Activated naive CD8-positive, alpha-beta T cell treated with anti-CD3 and anti-CD28 coated beads for 36 hours (primary cell): ENCODE results near the gene VARS1. TPM values are rescaled to one million over a fixed set of nuclear protein-coding genes. Genes with fewer than 3 reads are reported as not detected.
"Not testable (repeated sequence)": the region's sequence is repeated elsewhere in the genome, so short reads cannot be mapped to it uniquely, and the experiment has no call there.

Experiments used
- DNase-seq: peaks from one replicate; pipeline ENCODE4 v3.0.0; 2021
- H3K27ac Mint-ChIP-seq: one replicate; pipeline ENCODE4 v1.8.0; 2022; ENCODE audit warnings: mild to moderate bottlenecking, moderate library complexity, mixed read lengths
- H3K27me3 Mint-ChIP-seq: one replicate; pipeline ENCODE4 v1.8.0; 2022; ENCODE audit warnings: mild to moderate bottlenecking, mixed read lengths
- H3K36me3 Mint-ChIP-seq: one replicate; pipeline ENCODE4 v1.8.0; 2021; ENCODE audit warnings: mild to moderate bottlenecking, mixed read lengths
- H3K4me1 Mint-ChIP-seq: one replicate; pipeline ENCODE4 v1.8.0; 2021; ENCODE audit warnings: mixed read lengths
- H3K4me3 Mint-ChIP-seq: one replicate; pipeline ENCODE4 v1.8.0; 2022; ENCODE audit warnings: mild to moderate bottlenecking, moderate library complexity, mixed read lengths
- H3K9me3 Mint-ChIP-seq: one replicate; pipeline ENCODE4 v1.8.0; 2022; ENCODE audit warnings: mixed read lengths
- total RNA-seq, 2 experiments: library from RNA; stranded (reverse); gene quantifications; one replicate each; pipeline ENCODE4 v1.2.3, GENCODE V29; 2021

VARS1 gene
- total RNA-seq, 2 experiments from 2014 or later, result 176 to 181 TPM

GRCh38 chr6:31811645-31812044 lies 16.1 kb upstream of the VARS1 start:
- Mint-ChIP-seq H3K9me3 (no peaks in the 10 kb centered on the region), H3K4me1 (peaks cover 22% of the 10 kb centered on the region), H3K4me3 (no peak overlapping the region), H3K36me3 (no peaks in the 10 kb centered on the region), H3K27ac (no peak overlapping the region), H3K27me3 (no peaks in the 10 kb centered on the region)
- no peak for DNase-seq

- not testable (repeated sequence) for H3K4me3 Mint-ChIP-seq, H3K27ac Mint-ChIP-seq, H3K36me3 Mint-ChIP-seq, H3K9me3 Mint-ChIP-seq, H3K27me3 Mint-ChIP-seq, DNase-seq
- H3K4me1 Mint-ChIP-seq, result peaks cover 19% of the 10 kb centered on the region
Measured at GRCh38 chr6:31808599-31808998, 13.0 kb upstream of the VARS1 start.

DNA sequence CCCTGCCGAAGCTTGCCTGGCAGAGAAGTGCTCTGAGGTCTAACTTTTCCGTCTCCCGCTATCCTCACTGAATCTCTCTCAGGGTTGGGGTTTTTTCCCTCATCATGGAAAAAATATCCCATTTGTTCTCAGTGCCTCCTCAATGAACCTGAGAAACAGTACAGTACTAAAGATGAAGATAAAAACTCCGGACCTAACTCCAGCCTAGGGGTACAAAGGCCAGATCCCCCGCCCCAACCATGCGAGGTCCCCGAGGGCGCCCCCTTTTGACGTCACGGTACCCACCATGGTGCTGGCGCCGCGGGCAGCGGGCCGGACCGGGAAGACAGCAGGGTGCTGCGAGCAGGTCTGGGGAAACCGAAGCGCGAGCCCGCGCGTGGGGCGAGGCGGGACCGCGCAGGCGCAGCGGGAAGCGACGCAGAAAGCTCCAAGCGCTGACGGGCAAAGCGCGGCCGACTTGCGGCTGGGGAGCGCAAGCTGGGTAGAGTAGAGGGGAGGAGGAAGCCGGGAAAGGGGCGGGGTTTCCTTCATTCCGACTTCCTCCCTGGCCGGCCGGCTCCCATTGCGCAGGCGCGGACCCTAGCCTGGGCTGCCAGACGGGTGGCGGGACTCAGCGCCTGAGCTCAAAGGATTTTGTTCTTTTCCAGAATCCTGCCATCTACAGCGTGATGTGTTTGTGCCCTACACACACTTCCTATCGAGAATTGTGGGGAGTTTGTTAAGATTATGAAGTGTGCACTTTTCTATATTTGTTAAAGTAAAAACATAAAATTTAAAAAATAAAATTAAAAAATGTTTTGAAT lies 11.1 kb upstream of the VARS1 start, which contains the start of gene LSM2:
TSS of gene LSM2 (minus strand) at position 497 of the 803 bp plus-strand sequence. CDS start at position 288, 209 bp downstream.
- H3K27me3 Mint-ChIP-seq, result no peaks in the 10 kb centered on the region
- peak within 1 kb of the TSS; percentile 98 for H3K27ac Mint-ChIP-seq
- peaks cover 13% of the 10 kb centered on the region for H3K36me3 Mint-ChIP-seq
- H3K4me1 Mint-ChIP-seq, result peaks cover 13% of the 10 kb centered on the region
- no peaks in the 10 kb centered on the region for H3K9me3 Mint-ChIP-seq
- H3K4me3 Mint-ChIP-seq, result peak within 1 kb of the TSS; percentile 99
- DNase-seq, result peak; percentile 99

GRCh38 chr6:31805939-31806469 lies 10.5 kb upstream of the VARS1 start:
- H3K27ac Mint-ChIP-seq, result peak overlapping the region; percentile 98
- peaks cover 16% of the 10 kb centered on the region for H3K36me3 Mint-ChIP-seq
- peaks cover 15% of the 10 kb centered on the region for H3K4me1 Mint-ChIP-seq
- DNase-seq, result no peak
- H3K4me3 Mint-ChIP-seq, result peak overlapping the region; percentile 99
- H3K9me3 Mint-ChIP-seq, result no peaks in the 10 kb centered on the region
- no peaks in the 10 kb centered on the region for H3K27me3 Mint-ChIP-seq

DNA sequence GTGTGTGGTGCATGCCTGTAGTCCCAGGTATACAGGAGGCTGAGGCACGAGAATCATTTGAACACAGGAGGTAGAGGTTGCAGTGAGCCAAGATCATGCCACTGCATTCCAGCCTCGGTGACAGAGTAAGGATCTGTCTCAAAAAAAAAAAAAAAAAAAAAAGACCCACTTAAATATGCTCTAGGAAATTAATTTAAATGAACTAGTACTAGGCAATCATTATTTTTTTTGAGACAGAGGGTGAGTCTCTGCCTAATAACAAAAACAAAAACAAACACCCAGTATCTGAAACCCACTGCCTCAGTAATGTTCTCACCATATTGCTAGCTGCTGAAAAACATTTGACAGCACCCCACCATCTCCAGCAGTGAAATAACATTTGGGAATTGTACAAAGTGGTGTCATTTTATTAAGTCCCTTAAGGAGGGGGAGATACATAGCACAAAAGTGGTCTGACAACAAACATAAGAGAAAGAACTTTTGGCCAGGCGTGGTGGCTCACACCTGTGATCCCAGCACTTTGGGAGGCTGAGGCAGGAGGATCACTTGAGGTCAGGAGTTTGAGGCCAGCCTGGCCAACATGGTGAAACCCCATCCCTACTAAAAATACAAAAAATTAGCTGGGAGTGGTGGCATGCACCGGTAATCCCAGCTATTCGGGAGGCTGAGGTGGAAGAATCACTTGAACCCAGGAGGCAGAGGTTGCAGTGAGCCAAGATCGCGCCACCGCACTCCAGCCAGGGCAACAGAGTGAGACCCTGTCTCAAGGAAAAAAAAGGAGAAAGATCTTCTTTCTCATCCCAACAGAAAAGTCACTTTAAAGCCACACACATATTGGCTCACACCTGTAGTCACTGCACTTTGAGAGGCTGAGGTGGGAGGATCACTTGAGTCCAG lies 5.7 kb upstream of the VARS1 start:
- H3K27me3 Mint-ChIP-seq, H3K27ac Mint-ChIP-seq, H3K9me3 Mint-ChIP-seq, DNase-seq, H3K4me3 Mint-ChIP-seq: not testable (repeated sequence)
- Mint-ChIP-seq H3K4me1 (peaks cover 33% of the 10 kb centered on the region), H3K36me3 (peaks cover 18% of the 10 kb centered on the region)

GRCh38 chr6:31799781-31800180 lies 4.2 kb upstream of the VARS1 start:
- H3K4me1 Mint-ChIP-seq, result peaks cover 26% of the 10 kb centered on the region
- DNase-seq, result no peak
- H3K4me3 Mint-ChIP-seq, result no peak overlapping the region
- no peaks in the 10 kb centered on the region for H3K9me3 Mint-ChIP-seq
- H3K36me3 Mint-ChIP-seq, result peaks cover 14% of the 10 kb centered on the region
- H3K27me3 Mint-ChIP-seq, result no peaks in the 10 kb centered on the region
- H3K27ac Mint-ChIP-seq, result no peak overlapping the region

- Mint-ChIP-seq H3K9me3 (no peaks in the 10 kb centered on the region), H3K4me1 (peaks cover 34% of the 10 kb centered on the region)
Measured at GRCh38 chr6:31797588-31797987, 2.0 kb upstream of the VARS1 start.

GRCh38 chr6:31796993-31797385 lies 1.4 kb upstream of the VARS1 start:
- no peaks in the 10 kb centered on the region for H3K9me3 Mint-ChIP-seq
- peaks cover 38% of the 10 kb centered on the region for H3K4me1 Mint-ChIP-seq
- DNase-seq, result no peak
- peak overlapping the region; percentile 51 for H3K4me3 Mint-ChIP-seq
- peaks cover 25% of the 10 kb centered on the region for H3K36me3 Mint-ChIP-seq
- peak overlapping the region; percentile 56 for H3K27ac Mint-ChIP-seq
- H3K27me3 Mint-ChIP-seq, result no peaks in the 10 kb centered on the region

More at GRCh38 chr6:31797588-31797987, 2.0 kb upstream of the VARS1 start:
- DNase-seq, result no peak
- Mint-ChIP-seq H3K36me3 (peaks cover 24% of the 10 kb centered on the region), H3K27ac (peak overlapping the region; percentile 78), H3K4me3 (peak overlapping the region; percentile 37), H3K27me3 (no peaks in the 10 kb centered on the region)

DNA sequence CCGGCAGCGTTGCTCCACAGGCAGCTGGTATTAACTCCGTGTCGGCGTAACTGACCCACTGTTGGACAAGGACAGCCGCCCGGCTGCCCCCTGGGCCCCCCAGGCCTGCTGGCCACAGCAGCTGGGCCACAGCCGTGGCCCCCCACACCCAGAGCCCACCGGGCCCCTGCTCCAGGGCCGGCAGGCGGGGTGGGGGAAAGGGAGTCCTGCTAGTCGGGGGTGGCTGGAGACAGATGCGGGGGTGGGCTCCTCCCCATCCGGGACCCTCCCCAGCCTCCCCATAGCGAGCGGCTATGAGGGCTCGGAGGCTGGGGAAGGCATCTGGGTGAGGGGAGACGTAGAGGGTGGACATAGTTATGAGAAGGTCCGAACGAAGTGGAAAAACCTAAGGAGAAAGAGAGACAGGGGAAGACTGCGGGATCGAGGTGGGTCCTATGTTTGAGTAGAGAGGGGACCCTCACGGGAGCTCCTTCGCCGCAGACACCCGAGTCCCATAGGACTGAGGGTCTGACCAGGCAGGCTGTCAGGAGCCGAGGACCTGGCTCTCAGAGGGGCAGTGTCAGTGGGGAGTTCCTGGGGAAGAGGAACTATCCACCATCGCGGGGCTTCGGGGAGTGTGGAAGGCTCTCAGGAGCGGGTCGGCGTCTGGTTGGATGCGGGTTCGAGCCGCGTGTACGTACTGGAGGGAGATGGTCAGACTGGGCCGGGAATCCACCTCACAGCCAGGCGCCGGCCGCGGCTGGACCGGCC lies 511 bp downstream of the VARS1 start:
- Mint-ChIP-seq H3K27ac (peak overlapping the region; percentile 98), H3K9me3 (no peaks in the 10 kb centered on the region), H3K36me3 (peaks cover 26% of the 10 kb centered on the region), H3K4me1 (peaks cover 41% of the 10 kb centered on the region), H3K4me3 (peak overlapping the region; percentile 81), H3K27me3 (no peaks in the 10 kb centered on the region)
- no peak for DNase-seq

- no peaks in the 10 kb centered on the region for H3K27me3 Mint-ChIP-seq
- H3K4me1 Mint-ChIP-seq, result peaks cover 42% of the 10 kb centered on the region
- H3K4me3 Mint-ChIP-seq, result peak overlapping the region; percentile 81
- DNase-seq, result no peak
- peaks cover 30% of the 10 kb centered on the region for H3K36me3 Mint-ChIP-seq
- H3K9me3 Mint-ChIP-seq, result no peaks in the 10 kb centered on the region
- H3K27ac Mint-ChIP-seq, result peak overlapping the region; percentile 67
Measured at GRCh38 chr6:31794294-31794865, 1.2 kb downstream of the VARS1 start.

GRCh38 chr6:31793927-31794245 lies 1.7 kb downstream of the VARS1 start:
- H3K4me1 Mint-ChIP-seq, result peaks cover 40% of the 10 kb centered on the region
- DNase-seq, H3K27me3 Mint-ChIP-seq, H3K9me3 Mint-ChIP-seq: not testable (repeated sequence)
- peak overlapping the region; percentile 67 for H3K27ac Mint-ChIP-seq
- peaks cover 34% of the 10 kb centered on the region for H3K36me3 Mint-ChIP-seq
- H3K4me3 Mint-ChIP-seq, result peak overlapping the region; percentile 81

DNA sequence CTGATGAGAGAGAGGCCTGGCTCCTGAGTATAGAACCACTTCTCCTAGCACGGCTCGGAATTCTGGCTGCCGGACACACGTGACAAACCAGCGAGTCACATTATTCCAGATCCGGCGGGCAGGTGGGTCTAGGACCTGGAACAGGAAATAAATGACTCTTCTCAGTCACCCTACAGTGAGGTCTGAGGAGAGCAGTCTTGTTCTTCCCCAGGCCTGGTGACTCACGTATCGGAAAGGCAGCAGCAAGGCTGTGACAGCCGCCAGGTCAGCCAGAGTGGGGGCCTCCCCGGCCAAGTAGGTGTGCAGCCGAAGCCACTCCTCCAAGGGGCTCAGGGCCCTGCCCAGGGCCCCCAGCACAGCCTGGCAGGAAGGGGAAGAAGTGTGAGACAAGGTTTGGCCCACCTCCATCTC lies 2.8 kb downstream of the VARS1 start:
- H3K4me1 Mint-ChIP-seq, result peaks cover 35% of the 10 kb centered on the region
- peaks cover 30% of the 10 kb centered on the region for H3K36me3 Mint-ChIP-seq
- DNase-seq, result peak; percentile 43
- peak overlapping the region; percentile 81 for H3K4me3 Mint-ChIP-seq
- H3K27me3 Mint-ChIP-seq, result no peaks in the 10 kb centered on the region
- no peaks in the 10 kb centered on the region for H3K9me3 Mint-ChIP-seq
- H3K27ac Mint-ChIP-seq, result peak overlapping the region; percentile 70

DNA sequence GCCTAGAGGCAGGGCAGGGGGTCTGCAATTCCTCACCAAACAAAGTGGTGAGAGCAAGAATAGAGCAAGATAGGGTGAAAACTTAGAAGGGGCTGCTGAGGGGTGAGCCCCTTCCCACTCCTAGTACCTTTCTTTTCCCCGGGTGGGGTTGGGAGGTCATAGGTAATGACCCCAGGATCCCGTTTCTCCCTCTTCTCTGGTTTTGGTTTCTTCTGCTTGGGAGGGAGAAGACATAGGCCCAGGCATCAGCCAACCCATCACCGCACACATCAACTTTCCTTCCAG lies 3.5 kb downstream of the VARS1 start:
- no peak for DNase-seq
- H3K4me1 Mint-ChIP-seq, result peaks cover 27% of the 10 kb centered on the region
- no peaks in the 10 kb centered on the region for H3K27me3 Mint-ChIP-seq
- no peaks in the 10 kb centered on the region for H3K9me3 Mint-ChIP-seq
- no peak overlapping the region for H3K27ac Mint-ChIP-seq
- H3K36me3 Mint-ChIP-seq, result peaks cover 28% of the 10 kb centered on the region
- no peak overlapping the region for H3K4me3 Mint-ChIP-seq

DNA sequence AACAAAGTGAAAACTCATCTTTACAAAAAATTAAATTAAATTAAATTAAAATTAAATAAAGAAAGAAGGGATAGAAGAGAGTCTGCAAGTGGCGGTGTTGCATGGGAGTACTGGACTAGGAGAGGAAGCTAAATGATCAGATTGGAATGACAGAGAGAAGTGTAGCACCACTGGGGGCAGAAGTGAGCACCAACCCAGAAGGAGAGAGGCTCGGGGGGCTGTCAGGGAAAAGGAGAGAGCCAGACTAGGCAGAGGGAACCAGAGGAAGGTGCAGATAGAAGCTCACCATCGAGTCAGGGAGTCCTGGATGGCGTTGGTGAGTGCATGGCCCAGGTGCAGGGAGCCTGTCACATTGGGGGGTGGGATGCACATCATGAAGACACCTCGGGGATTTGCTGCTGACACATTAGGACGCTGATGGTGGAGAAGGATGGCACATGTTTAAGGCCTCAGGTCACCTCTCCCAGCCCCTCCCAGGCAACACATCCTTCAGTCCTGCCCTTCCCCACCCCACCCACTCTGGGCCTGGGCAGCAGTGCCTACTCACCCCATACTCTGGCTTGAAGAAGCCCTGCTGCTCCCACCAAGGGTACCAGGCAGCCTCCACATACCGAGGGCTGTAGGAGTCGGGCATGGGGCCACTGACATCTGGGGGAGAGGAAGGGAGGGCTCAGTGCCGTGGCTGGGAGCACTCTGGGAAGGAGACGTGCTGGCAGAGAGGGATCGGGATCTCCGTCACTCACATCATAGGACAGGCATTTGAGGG lies 4.0 kb downstream of the VARS1 start:
- H3K9me3 Mint-ChIP-seq, result no peaks in the 10 kb centered on the region
- no peaks in the 10 kb centered on the region for H3K27me3 Mint-ChIP-seq
- no peak overlapping the region for H3K4me3 Mint-ChIP-seq
- H3K27ac Mint-ChIP-seq, result no peak overlapping the region
- peak; percentile 44 for DNase-seq
- peaks cover 25% of the 10 kb centered on the region for H3K4me1 Mint-ChIP-seq
- H3K36me3 Mint-ChIP-seq, result peaks cover 31% of the 10 kb centered on the region
